Measurements from ENCODE around the gene TRPV3.
"Not testable (repeated sequence)": the region's sequence is repeated elsewhere in the genome, so short reads cannot be mapped to it uniquely, and the experiment has no call there.

The TRPV3 gene

DNA sequence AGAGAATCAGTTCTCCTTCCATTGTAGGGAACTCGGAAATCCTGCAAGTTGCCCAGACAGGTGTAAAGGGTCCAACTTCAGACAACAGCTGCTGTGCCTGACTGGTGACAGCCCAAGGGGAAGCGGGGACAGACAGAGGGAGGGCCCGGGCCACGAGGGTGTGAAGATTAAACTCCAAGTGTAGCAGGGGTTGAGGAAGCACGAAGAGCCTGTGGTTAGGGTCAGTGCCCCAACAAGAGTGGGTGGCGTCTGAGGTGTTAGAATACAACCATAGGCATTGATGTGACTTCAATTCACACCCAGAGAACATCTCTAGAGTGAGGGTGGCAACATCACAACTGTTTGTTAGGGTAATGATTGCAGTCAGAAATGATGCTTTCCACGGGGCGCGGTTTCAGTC is 42.7 kb downstream of the TRPV3 start:
- DNase-seq, result no peak

GRCh38 chr17:3514167-3514566 is 43.4 kb downstream of the TRPV3 start:
- DNase-seq, result not testable (repeated sequence)

- DNase-seq, result no peak
Measured at GRCh38 chr17:3513305-3514035, 44.1 kb downstream of the TRPV3 start.

GRCh38 chr17:3512505-3513171 is 45.0 kb downstream of the TRPV3 start:
- DNase-seq, result no peak

DNA sequence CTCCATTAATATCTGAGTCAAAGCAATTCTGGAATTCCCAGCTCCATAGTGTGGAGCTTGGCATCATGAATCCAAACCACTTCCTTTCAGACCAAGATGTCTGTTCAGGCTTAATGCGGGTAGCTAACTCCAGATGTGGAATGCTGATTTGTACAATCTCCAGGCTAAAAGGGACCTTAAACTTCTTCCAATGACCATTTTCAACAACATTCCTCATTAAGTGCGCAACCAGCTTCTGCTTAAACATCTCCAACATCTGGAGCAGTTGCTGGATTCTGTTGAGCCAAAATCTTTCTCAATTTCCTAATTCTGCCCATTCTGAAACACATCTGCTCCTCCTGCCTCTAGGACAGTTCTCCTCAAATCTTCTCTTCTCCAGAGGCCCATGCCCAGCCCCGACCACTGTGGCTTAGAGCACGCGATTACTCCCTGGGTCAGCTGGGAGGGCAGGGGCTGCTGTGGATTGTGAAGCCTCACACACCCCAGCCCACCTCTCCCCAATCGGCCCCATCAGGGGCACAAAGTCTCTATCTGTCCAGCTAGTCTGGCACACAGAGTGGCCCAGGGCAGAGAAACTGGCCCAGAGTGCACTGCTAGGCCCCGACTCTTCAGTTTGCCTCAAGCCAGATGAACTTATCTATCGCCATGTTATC is 45.6 kb downstream of the TRPV3 start:
- DNase-seq, result no peak

- no peak for DNase-seq
Measured at GRCh38 chr17:3510090-3510489, 47.5 kb downstream of the TRPV3 start.

- DNase-seq, result no peak
Measured at GRCh38 chr17:3507869-3508268, 49.7 kb downstream of the TRPV3 start.

- no peak for DNase-seq
Measured at GRCh38 chr17:3507071-3507470, 50.5 kb downstream of the TRPV3 start.

GRCh38 chr17:3506054-3506453 is 51.6 kb downstream of the TRPV3 start:
- no peak for DNase-seq

- no peak for DNase-seq
Measured at GRCh38 chr17:3505008-3505407, 52.6 kb downstream of the TRPV3 start.

DNA sequence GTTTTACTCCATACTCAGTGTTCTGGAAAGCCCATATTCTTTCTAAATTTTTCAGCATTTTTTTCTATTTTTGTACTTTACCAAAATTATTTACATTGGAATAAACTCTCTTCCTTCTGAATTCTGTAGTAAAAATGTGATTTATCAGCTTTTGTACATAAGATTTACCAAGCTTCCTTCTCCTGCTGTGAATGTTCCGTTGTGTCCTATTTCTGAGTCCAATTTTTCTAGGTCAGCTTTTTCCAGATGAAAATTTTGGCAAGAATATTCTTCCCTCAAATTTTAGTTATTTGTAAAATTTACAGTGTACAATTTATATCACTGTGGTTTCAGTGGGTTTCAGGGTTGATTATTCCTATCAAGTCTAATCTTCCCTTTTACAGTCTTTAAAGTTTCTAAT is 54.3 kb downstream of the TRPV3 start:
- DNase-seq, result no peak

GRCh38 chr17:3502466-3502865 is 55.1 kb downstream of the TRPV3 start:
- no peak for DNase-seq

DNA sequence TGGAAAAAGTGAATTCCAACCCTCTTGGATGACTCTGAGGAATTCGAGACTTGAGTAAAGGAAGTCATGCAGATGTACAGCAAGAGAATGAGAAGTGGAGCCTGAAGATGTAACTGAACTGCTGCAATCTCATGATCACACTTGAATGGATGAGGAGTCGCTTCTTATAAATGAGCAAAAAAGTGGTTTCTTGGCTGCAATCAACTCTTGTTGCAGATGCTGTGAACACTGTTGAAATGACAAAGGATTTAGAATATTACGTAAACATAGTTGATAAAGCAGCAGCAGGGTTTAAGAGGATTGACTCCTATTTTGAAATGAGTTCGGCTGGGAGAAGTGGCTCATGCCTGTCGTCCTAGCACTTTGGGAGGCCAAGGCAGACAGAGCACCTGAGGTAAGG is 56.3 kb downstream of the TRPV3 start:
- no peak for DNase-seq

- DNase-seq, result no peak
Measured at GRCh38 chr17:3497101-3497500, 60.5 kb downstream of the TRPV3 start.

DNA sequence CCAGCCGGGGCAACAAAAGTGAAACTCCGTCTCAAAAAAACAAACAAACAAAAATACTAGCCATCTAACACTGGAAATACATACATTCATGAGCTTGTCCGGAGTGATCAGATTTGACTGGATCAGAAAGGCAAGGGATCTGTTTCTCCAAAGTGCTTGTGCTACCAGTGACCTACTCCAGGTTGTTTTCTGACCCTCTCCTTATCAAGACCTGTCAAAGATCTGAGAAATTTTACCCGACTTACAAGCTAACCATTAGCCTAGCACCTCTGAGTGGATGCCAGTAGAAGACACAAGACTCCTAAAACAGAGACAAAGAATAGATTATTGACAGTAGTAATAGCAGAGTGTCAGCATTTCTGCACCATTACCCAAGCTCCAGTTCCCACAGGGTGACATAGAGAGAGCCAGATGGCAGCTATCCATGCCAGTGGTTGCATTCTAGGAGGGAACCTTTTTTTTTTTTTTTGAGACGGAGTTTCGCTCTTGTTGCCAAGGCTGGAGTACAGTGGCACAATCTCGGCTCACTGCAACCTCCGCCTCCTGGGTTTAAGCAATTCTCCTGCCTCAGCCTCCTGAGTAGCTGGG is 72.0 kb downstream of the TRPV3 start:
- DNase-seq, result no peak

- DNase-seq, result no peak
Measured at GRCh38 chr17:3482852-3483251, 74.8 kb downstream of the TRPV3 start.

GRCh38 chr17:3479988-3480387 is 77.6 kb downstream of the TRPV3 start:
- DNase-seq, result no peak

- DNase-seq, result no peak
Measured at GRCh38 chr17:3475812-3476610, 81.6 kb downstream of the TRPV3 start, which contains the start of gene ASPA. ASPA (plus strand) TSS chr17:3475997; CDS start chr17:3476160, 163 bp downstream.

DNA sequence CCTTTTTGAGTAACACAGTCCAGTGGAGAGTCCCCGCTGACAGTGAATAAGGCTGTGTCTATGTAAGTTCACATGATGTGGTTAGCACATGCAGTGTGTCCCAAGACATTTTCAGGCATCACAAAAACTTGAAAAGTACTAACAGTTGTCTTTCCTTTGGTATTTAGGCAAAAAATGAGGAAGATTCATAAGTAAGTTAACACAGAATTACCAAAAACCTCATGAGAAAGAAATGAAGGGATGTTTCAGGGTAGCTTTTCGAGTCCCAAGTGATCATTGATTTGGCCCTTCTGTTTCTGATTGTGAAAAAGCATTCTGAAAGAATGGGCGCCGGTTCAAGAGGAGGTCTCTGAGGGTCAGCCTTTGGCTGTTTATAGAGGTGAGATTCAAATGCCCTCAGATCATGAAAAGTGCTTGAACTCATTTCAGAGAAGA is 82.3 kb downstream of the TRPV3 start:
- no peak for DNase-seq

DNA sequence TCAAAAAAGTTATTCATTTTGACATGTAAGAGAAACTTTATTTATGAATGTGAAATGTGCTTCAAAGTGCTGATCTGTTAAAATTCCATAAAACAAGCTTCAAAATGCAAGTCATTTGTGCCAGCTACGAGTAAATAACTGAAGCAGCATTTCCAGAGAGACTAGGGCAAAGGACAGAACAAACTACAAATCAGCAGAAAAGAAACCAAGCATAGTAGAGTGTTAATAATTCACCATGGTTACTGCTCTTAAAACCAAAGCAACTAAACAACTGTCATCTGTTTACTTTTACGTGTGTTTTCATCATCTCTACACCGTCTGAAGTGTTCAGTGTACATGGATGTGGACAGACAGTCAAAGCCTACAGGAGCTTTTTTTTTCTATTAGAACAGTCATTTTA is 83.4 kb downstream of the TRPV3 start:
- no peak for DNase-seq

GRCh38 chr17:3472137-3472536 is 85.5 kb downstream of the TRPV3 start:
- DNase-seq, result no peak

DNA sequence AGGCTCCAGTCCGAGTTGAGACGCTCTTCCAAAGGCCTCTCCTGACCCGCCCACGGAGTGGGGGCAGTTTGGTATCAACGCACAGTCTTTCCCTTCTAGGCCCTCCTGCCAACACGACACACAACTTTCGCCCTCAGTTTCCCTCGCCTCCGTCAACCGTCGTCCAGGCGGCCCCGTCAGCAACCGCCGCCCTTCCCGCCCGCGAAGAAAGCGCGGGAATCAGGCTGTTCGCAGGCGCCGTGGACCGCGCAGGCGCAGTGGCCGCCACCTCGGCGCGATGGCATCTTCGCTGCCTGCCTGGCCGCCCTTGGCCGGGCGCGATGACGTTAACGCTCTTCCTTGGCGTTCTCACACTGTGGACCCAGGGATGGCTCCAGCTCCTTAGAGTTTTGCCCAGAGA is 86.0 kb downstream of the TRPV3 start, which contains the start of gene SPATA22:
Gene SPATA22, minus strand, starts transcription at position 221 of the 400 bp plus-strand sequence. CDS start 2,494 bp downstream, outside the sequence.
- DNase-seq, result no peak

DNA sequence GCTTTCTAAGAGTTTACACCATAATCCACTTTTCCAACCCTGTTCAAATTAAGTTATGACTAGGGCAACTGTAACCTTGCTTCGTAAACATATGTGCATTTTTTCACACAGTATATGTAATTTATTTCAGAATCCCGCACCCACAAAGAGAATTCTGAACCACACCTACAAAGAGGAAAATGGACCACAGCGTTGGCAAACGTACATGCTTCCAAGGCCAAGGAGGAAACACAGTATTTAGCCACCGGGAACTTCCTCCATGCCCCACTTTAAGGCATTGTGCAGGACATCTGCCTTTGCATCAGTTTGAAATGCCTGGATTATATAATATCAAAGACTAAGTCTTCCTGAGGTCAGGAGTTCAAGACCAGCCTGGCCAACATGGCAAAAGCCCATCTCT is 88.1 kb downstream of the TRPV3 start:
- no peak for DNase-seq

Data from NCI-H187 (cell line).